Neural progenitor cell (in vitro differentiated cells): Measurements from ENCODE around the gene TRAF5.

ENCODE experiments used
- CTCF ChIP-seq: fragments of 200-600 bp; sonication (generic); IDR thresholded peaks from 2 replicates; pipeline ENCODE4 v1.5.1; 2017; ENCODE audit warnings: antibody characterized with exemption, mild to moderate bottlenecking
- EZH2 ChIP-seq: fragments of 200-600 bp; sonication (generic); IDR thresholded peaks from 2 replicates; pipeline ENCODE4 v1.6.1; 2017; ENCODE audit warnings: antibody characterized with exemption, mild to moderate bottlenecking, moderate library complexity
- EZH2phosphoT487 ChIP-seq: fragments of 200-600 bp; sonication (generic); IDR thresholded peaks from 2 replicates; pipeline ENCODE4 v1.6.1; 2017; ENCODE audit warnings: antibody characterized with exemption

GRCh38 chr1:211326528-211327345 lies at the start of gene TRAF5:
- TF ChIP-seq CTCF, result no peak
- no peak for TF ChIP-seq EZH2phosphoT487
- TF ChIP-seq EZH2, result no peak
